Activated CD4-positive, CD25-positive, alpha-beta regulatory T cell (primary cell): ENCODE measurements around the gene STX8.
"Not testable (repeated sequence)": the region's sequence is repeated elsewhere in the genome, so short reads cannot be mapped to it uniquely, and the experiment has no call there.

ENCODE experiments used
- DNase-seq, 4 experiments: peaks; one replicate each; lab custom pipeline; 2025; lab: John Stamatoyannopoulos, UW

The STX8 gene

DNA sequence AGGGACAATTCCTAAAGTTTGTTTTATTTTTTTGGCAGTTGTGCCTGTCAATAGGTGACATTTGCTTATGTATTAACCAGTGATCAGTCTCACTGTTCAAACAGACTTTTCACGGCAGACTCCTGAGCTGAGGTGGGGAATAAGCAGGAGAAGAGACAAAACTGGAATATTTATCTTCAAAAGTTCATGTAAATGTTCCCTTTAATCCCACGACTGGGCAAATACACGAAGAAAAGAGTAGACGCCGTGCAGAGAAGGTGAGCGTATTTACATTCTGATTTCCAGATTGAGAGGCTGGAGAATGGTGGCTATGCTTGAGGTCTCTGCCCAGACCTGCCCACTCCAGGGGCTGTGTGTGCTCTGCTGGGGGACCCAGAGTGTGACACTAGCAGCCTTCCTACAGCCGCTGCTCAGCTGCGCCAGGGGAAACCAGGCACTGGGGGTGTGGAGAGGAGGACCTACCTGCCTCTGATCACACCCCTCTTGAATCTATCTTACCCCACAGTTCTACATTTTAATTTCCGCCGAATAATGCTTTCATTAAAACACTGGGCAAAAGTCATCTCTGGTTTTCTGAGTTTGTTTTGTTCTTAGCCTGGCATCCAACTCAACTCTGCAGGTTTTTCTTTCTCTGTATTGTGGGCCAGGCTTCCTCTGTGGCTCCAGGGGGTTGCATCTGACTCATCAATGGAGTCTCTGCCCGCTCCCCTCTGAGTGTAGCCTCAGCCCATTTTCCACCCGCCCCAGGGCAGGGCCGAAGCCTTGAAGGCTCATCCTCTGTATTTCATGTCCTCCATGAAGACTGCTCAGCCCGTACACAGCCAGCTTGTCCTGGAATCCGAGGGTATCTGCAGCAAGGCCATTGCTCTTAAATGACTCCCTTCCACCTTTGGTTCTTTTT is 317.3 kb downstream of the STX8 start:
- DNase-seq = no peak

DNA sequence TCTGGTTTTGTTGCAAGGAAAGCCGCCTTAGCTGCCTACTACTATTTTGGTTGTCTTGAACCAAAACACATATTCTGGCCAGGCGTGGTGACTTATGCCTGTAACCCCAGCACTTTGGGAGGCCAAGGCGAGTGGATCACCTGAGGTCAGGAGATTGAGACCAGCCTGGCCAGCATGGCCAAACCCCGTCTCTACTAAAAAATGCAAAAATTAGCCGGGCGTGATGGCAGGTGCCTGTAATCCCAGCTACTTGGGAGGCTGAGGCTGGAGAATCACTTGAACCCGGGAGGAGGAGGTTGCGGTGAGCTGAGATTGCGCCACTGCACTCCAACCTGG is 318.0 kb downstream of the STX8 start:
- not testable (repeated sequence) for DNase-seq

DNA sequence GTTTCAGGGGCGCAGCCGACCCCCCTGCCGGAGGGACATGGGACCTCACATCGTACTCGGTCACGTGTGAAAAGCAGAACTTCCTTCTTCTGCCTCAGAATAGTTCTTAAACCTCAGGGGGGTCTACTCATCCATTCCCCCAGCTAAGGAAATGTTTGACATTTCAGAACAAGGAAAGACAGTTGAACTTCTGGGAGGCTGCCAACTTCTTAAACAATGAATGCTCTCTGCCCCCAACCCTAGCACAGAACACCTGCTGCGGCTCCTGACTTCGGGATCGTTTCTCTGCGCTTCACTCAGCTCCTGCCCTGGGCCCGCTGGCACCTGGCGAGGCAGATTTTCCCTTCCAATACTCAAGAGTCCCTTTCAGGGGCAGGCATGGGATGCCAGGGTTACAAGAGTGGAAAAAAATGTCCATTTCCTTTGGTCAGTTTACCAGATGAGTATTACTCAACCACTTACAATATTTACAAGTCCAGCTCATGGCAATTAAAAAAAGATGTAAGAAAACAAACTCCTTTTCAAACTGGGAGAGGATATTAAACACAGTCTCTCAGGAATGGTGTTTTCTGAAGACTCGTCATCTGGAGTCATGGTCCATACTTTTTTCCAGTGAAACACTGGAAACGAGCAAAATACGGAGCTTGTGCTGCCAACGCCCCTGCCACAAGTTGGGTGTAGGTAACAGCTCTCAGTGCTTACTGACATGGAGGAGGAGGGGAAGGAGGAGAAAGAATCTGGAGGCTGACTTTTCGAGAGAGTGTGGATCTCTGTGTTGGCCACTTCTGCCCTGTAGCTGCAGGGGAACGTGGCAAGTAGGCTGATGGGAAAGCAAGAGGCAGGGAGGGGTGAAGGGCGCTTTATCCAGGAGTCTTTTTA is 318.6 kb downstream of the STX8 start:
- DNase-seq = no peak

DNA sequence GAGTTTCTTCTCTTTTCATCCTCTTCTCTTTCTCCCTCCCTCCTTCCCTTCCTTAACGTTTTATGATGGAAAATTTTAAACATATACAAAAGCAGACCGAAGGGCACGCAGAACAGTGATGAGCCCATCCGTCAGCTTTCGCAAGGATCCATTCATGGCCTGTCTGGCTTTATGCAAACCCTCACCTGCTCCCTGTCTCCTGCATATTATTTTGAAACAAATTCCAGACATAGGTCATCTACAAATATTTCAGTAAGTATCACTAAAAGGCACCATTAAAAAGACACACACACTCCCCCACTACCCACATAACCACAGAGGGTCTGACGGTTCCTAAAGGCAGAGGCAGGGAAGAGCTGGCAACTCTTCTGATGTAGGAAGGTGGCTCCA is 319.3 kb downstream of the STX8 start:
- DNase-seq = no peak

DNA sequence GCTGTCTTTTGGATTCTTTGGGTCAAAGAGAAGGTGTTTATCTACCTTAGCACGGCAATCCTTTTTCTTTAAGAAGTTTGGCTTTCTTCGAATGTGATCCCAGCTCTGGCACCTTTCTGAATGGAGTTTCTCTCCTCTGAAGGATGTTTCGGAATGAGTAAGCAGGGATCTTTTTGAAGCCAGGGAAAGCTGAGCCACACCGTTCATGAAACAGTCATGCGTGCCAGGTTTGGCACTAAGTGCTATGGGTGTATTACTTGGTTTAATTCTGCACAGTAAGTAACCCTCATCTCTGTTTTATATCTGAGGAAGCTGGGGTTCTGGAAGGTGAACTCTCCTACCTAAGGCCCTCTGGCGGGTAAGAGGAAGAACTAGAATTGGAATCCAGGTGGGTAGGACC is 319.8 kb downstream of the STX8 start:
- DNase-seq = no peak

DNA sequence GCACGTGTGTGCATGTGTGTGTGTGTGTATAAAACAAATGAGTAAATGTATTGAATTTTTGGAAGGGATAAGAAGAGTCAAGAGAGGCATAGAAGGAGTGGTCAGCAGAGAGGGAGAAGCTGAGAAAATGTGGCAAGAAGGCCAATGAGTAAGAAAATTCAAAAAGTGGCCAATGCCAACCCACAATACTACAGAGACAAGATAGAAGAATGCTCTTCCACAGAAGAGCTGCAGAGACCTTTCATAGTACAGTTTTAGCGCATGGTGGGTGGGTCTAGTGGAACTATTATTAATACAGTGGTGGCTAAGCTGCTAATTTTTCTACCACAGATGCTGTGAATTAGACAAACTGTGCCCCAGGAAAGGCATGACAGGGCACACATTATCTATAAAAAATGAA is 320.8 kb downstream of the STX8 start:
- no peak for DNase-seq

DNA sequence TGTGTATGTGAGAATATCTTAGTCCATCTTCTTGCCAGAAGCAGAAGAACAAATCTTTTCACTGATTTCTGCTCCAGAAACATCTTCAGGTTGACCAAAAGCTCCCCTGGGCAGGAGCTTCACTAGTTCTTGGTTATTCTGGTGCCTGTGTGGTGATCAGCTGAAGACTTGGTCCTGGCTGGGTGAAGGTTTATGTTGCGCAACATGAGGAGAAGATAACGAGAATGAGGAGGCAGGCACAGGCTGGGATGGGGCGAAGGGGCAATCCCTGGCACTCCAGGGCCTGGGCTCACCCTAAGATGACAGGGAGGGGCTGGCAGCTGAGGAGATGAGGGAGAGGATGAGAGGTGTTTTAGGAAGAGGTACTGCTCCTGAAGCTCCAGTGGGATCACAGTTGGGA is 322.3 kb downstream of the STX8 start:
- no peak for DNase-seq

DNA sequence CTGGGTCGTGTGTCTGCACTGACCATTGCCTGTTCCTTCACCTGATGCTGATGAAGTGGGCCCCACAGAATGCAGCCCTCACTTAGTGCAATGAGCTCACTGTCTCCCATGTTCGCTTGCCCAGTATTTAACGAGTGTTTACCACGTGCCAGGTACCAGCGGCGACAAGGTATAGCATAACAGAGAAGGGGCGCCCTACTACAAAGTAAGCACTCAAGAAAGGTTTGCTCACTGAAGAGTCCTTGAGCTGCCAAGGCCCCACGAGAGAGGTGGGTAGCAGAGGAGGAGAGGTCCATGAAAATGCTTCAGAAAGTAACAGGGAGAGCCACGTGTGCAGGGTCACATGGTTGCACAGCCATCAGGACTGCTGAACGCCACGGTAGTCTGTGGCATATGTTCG is 324.3 kb downstream of the STX8 start:
- no peak for DNase-seq

DNA sequence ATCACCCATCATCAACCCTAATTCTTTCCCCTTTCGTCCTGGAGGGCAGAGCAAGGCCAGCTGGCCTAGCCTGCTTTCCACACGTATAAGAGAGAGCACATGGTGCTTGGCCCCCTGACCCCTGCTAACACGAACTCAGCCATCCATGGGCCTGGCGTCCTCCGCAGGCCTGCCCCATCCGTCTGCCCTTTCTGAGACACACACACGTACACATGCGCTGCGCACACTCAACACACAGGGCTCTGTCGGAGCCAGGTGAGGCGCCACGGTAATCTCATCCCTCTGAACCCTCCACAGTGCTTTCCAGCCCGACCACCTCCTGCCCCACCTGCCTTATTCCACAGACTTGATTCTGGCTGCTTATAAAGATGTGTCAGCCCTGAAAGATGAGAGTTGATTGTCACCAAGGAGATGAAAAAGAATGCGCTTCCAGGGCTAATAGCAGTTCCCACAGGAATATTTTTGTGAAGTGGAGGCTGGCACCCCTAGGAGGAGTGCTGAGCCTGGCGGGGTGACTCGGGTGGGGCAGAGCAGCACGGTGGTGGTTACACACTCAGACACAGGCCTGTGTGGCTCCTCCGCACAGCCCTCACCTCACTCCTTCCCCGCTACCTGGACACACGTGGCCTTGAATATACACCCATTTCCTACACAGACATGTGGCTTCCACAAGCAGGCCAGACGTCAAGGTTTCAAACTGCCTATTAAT is 326.2 kb downstream of the STX8 start:
- no peak for DNase-seq

DNA sequence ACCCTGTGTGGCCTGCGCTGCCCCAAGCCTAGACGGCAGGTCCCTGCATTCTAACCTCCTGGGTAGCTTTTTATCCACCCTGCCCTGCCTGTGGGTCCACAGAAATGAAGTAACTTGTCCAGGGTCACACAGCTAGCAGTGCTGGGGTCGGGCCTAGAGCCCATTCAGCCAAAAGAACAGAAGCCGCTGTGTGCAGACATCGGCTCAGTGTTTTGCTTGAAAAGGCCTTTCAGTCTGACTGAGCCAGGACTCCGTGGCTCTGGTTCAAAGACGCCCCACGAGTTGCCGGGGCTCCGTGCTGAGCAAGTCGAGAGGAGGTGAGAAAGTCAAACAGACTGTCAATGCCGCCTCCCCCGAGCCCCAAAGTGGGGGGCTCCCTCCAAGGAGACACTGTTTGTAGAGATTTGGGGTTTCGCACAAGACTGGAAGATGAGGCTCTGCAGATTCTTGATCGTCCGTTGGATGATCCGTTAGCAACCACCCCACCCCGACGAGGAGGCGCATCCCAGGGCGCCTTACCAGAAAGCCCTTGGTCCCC is 328.1 kb downstream of the STX8 start:
- no peak for DNase-seq

DNA sequence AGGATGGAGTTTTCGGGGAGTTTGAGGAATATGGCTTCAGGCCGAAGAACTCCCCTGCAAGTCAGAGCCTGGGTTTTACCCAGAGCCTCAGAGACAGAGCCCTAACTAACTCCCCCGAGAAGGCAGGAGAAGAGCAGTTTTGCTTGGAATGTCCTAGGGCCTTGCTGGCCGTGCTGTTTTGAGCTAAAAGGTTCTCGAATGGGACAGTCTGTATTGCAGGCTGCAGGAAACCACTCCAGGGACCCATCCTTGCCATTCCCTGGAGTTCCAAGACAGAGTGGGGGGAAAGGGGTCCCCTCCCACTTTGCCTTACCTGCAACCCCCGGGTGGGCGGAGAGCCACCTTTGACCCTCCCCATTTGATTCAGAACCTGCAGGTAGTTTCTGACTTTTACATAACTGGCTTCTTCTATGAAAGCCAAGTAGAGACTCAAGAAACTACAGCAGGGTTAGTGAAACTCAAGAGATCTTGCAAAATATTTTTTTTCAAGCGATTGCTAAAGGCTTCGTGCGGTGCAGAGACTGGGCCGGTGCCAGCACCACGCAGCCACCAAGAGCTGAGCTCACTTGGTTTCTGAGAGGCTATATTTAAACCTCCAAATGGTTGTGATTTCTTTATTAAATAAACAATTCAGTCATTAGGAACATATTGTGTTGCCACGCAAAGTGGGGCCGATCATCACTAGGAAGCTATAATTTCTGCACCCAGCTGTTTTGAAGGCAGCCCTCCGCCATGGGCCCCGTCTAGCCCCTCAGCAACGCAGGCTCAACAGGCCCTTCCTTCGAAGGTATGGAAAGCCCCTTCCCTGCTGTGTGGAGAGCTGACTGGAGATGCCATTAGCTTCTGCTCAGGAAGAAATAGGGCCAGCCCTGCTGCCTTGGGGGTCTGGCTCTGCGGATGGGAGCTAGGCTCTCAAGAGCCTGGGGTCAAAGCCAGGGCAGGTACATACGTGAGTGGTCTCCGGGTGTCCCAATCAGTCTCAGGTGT is 331.3 kb downstream of the STX8 start:
- DNase-seq = no peak

DNA sequence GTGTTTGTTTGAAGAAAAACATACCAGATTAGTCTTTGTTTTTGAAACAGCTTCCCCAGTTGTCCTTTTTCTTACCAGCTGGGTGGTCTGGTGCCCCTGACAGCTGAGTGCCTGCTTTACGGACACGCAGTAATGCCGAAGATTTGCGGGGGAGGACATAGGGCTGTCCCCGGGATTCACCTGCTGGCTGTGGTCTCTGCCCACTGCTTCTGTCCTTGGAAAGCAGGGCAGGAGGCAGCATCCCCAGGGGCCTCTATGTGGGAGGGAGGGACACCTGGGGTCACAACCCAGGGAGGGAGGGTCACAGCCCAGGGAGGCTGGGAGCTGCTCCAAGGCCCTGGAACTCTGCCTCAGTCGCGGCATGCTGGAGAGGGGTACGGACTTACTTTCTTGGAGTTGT is 332.6 kb downstream of the STX8 start:
- no peak for DNase-seq

DNA sequence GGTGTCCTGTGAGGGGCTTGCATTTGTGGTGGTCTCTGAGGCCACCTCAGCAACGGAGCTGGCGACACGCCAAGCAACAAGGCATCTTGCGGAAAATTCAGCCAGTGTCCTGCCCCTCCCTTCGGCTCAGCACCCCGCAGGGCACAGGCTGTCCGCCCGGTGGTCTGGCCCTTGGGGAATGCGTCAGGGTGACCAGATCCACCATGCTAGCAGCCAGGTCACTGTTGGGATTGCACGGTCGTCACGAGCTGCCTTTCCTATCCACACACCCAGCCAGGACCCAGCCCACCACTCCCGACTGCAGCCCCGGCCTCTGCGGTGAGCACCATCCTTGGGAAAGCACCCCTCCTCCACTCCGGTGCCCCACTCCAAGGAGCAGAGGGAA is 333.1 kb downstream of the STX8 start:
- no peak for DNase-seq

DNA sequence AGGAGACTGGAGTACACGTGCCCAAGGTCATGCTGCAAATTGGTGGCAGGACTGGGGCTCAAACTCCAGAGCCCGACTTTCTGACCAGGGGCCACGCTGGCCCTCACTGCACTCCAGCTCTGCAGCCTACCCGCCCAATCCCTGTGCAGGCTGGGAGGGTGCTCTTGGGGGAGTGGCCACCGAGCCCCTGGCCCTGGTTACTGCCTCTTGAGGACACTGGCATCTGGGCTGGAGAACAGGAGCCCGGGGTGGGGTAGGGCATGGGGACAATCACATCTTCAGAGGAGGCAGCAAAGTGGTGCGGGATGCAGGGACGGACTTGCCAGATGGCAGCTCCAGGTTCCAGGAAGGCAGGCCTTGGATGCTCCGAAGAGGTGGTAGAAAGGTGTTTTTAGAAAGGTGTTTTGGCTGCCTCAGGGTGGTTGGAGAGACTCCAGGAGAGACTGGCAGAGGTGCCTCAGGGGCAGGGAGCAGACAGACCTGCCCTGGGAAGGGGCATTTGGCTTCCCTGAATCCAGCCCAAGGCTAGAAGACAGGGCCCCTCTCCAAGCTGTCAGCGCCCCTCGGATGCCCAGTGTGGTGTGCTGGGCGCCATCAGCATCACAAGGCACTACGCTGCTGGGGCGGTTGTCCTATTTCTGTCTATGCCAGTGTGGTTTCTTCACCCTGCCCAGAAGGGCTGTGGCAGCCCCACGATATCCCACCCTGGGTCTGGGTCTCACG is 333.7 kb downstream of the STX8 start:
- DNase-seq = no peak

DNA sequence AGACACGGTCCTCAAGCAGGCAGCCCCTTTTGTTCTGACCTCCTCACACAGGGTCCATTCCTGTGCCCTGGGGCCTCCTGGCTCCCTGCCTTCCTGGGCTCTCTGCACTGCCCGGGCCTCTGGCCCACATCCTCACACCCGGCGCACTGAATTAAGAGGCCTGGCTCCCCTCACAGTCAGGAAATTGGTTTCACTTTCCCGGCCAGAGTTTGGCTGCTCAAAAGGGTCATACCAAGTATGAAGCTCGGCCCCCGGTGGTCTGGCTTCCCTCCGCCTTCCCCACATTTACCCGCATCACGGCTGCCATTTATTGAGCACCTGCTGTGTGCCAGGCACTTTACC is 334.3 kb downstream of the STX8 start:
- no peak for DNase-seq

DNA sequence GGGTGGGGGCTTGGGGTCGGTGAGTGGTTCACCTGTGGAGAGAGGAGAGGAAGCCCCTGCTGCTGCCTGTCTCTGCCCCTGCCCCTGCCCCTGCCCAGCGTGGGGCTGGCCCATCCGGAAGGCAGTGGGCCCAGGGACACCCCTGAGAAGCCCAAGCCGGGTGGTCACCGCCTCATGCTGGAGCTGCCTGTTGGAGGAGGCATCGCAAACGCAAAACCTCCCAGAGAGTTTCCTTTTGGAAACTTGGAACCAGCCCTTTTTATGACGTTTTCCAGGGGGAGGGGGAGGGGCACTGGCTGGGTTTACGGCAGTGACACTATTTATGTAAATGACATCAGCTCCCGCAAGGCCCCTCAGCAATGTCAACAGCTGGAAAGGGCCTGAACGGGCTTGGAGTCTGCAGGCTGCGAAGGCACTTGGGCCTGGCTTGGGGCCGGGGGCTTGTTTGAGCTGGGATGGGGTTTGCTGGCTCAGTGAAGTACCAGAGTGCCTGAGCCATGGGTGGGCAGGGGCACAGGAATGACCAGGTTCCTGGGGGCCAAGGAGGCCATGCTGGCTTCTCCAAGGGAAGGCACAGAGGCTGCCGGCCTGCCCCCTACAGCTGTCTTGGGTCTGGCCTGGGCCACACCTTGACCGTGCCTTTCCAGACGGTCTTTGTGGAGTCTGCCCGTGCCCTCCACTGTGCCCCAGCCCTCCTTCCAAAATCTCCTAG is 334.8 kb downstream of the STX8 start:
- no peak for DNase-seq

DNA sequence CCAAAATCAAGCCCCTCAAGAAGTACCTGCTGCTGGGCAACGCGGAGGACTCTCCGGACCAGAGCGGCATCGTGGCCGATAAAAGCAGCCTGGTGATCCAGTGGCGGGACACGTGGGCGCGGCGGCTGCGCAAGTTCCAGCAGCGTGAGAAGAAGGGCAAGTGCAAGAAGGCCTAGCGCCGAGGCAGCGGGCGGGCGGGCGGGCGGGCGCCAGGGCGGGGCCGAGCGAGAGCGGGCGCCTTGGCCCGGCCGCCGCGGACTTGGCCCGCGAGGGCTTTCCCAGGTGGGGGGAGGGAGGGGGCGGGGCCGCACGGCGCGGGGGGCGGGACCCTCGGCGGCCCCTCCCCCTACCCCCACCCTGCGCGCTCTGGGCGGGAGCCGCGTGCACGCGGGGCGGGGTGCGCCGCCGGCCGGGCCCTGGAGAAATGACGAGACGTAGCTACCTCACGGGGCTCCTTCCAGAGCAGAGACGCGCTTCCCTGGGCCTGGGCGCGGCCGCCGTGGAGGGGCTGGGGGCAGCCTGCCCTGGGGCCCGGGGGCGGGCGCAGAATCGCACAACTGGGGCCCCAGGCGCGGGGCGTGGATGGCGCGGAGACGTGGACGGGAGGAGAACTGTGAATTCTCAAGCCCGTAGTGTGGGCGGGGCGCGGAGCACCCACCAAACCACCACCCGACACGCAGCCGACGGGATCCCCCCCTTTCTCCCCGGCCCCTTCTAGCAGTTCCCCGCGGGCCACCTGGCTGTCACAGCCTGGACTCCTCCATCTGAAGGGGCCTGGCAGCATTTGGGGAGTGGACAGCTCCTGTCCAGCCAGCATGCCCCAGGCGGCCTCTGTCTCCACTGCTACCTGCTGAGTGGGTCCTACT is 335.6 kb downstream of the STX8 start:
- peak; percentile 32 to 49 (median 41) for DNase-seq

DNA sequence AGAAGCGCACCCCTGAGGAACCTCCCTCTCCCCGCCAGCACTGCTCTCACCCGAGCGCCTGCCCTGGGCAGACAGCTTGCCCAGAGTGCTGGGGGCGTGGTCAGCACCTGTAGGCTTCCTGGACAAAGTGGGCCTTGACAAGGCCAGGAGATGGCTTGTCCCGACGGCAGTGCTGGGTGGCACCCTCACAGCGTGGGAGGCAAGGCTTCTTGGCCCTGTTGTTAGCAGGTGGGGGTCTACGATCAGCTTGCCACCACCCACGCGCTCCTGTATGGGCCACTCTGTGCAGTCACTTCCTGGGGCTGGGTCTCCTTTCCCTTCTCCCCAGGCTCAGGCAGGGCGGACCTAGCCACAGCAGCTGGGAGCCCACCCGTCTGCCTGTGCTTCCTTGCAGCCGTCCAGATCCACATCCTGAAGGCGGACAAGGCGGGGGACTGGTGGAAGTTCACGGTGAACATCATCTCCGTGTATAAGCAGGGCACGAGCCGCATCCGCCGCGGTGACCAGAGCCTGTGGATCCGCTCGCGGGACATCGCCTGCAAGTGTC is 336.3 kb downstream of the STX8 start:
- no peak for DNase-seq
